Tibial nerve (tissue), 4 donors: ENCODE measurements around the gene CCDC69.

ENCODE experiments used
- EP300 ChIP-seq, 2 donors: sonication (generic); formaldehyde crosslinking; IDR thresholded peaks; one replicate each; pipeline ENCODE4 v1.6.1; 2017; ENCODE audit warnings: antibody characterized with exemption in 2 of 2, mild to moderate bottlenecking in 1 of 2
- POLR2A ChIP-seq, 2 donors: fragments of 450-650 bp; IDR thresholded peaks; one replicate each; pipeline ENCODE4 v1.6.1; 2017; ENCODE audit warnings: antibody characterized with exemption in 2 of 2, mild to moderate bottlenecking in 2 of 2, moderate library complexity in 2 of 2
- TF ChIP-seq, protein P1 (sequence below), 5 experiments: fragments of 200-600 bp in 3 of 5; fragments of 450-650 bp in 2 of 5; sonication (generic) in 3 of 5; IDR thresholded peaks; one replicate each; pipeline ENCODE4 v1.5.1; 2016 to 2019; ENCODE audit warnings: antibody characterized with exemption in 5 of 5, mild to moderate bottlenecking in 3 of 5, moderate library complexity in 2 of 5

DNA sequence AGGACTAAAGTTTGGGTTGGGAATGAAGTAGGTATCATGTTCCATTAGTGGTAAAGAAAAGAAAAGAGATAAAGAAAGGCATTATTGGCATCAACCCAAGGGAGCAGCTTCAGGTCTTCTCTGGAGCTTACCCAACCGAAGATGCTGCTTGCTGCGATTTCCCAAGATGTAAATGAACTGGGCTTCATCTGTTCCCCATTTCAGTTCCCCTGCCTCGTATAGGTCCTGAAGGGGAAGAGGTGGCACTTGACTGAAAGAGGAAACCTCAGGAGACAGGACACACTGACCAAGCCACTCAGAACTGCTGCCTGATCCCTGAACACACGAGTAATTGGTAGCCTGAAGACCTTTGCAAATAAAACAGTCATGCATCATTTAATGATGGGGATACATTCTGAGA is 90.9 kb downstream of the CCDC69 start:
- TF ChIP-seq EP300 (IDR thresholded peaks at IDR 0.05) (no peak), POLR2A (IDR thresholded peaks at IDR 0.05) (no peak)
- TF ChIP-seq, protein P1, sequence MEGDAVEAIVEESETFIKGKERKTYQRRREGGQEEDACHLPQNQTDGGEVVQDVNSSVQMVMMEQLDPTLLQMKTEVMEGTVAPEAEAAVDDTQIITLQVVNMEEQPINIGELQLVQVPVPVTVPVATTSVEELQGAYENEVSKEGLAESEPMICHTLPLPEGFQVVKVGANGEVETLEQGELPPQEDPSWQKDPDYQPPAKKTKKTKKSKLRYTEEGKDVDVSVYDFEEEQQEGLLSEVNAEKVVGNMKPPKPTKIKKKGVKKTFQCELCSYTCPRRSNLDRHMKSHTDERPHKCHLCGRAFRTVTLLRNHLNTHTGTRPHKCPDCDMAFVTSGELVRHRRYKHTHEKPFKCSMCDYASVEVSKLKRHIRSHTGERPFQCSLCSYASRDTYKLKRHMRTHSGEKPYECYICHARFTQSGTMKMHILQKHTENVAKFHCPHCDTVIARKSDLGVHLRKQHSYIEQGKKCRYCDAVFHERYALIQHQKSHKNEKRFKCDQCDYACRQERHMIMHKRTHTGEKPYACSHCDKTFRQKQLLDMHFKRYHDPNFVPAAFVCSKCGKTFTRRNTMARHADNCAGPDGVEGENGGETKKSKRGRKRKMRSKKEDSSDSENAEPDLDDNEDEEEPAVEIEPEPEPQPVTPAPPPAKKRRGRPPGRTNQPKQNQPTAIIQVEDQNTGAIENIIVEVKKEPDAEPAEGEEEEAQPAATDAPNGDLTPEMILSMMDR (IDR thresholded peaks at IDR 0.05) = no peak
